Thoracic aorta (tissue), 2 donors: ENCODE measurements around the gene LRP10. TPM values are rescaled to one million over a fixed set of nuclear protein-coding genes. Genes with fewer than 3 reads are reported as not detected.
A peak's percentile ranks its signal among the peaks of the same experiment; 100 is the strongest.
"Not testable (repeated sequence)": the region's sequence is repeated elsewhere in the genome, so short reads cannot be mapped to it uniquely, and the experiment has no call there.

Experiments used
- ATAC-seq: fragments of 150-250 bp; one replicate; pipeline ENCODE4 v1.8.0; 2017; ENCODE audit warnings: low read depth; ENCODE audit not compliant: insufficient number of reproducible peaks, low FRiP score
- DNase-seq: peaks from one replicate; pipeline ENCODE4 v3.0.0-alpha.2; 2020; ENCODE audit warnings: low spot score
- H3K27ac ChIP-seq, 2 donors: fragments of 200-600 bp; sonication (generic); 1 replicate in 1 of 2; 2 replicates in 1 of 2; pipeline ENCODE4 v1.5.1; 2016; ENCODE audit warnings: mild to moderate bottlenecking in 2 of 2, moderate library complexity in 2 of 2
- H3K27me3 ChIP-seq: fragments of 200-600 bp; sonication (generic); replicated peaks from 2 replicates; pipeline ENCODE4 v1.6.0; 2016; ENCODE audit warnings: mild to moderate bottlenecking; ENCODE audit not compliant: insufficient read depth
- H3K36me3 ChIP-seq: fragments of 200-600 bp; sonication (generic); one replicate; pipeline ENCODE4 v1.5.1; 2016
- H3K4me1 ChIP-seq, 2 donors: fragments of 200-600 bp; sonication (generic); 1 replicate in 1 of 2; 2 replicates in 1 of 2; pipeline versions ENCODE4 v1.5.1 to v1.6.0; 2016; ENCODE audit warnings: low read depth in 2 of 2, mild to moderate bottlenecking in 1 of 2; ENCODE audit not compliant: control insufficient read depth in 1 of 2
- H3K4me3 ChIP-seq: fragments of 200-600 bp; sonication (generic); 2 replicates; pipeline ENCODE4 v1.5.1; 2016; ENCODE audit warnings: mild to moderate bottlenecking
- H3K9me3 ChIP-seq: fragments of 200-600 bp; sonication (generic); 2 replicates; pipeline ENCODE4 v1.5.1; 2016
- total RNA-seq, 2 donors: library from RNA; depleted of rRNA; stranded (reverse); fragments of >200 nt; gene quantifications; one replicate each; pipeline versions ENCODE4 v1.1.0 to v1.2.3, GENCODE V29; 2016
- TF ChIP-seq, protein P1 (sequence below): fragments of 200-600 bp; sonication (generic); IDR thresholded peaks from one replicate; pipeline ENCODE4 v1.5.1; 2019; ENCODE audit warnings: antibody characterized with exemption

The LRP10 gene, protein sequence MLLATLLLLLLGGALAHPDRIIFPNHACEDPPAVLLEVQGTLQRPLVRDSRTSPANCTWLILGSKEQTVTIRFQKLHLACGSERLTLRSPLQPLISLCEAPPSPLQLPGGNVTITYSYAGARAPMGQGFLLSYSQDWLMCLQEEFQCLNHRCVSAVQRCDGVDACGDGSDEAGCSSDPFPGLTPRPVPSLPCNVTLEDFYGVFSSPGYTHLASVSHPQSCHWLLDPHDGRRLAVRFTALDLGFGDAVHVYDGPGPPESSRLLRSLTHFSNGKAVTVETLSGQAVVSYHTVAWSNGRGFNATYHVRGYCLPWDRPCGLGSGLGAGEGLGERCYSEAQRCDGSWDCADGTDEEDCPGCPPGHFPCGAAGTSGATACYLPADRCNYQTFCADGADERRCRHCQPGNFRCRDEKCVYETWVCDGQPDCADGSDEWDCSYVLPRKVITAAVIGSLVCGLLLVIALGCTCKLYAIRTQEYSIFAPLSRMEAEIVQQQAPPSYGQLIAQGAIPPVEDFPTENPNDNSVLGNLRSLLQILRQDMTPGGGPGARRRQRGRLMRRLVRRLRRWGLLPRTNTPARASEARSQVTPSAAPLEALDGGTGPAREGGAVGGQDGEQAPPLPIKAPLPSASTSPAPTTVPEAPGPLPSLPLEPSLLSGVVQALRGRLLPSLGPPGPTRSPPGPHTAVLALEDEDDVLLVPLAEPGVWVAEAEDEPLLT
- 100 to 1,000 TPM; 158 to 209 TPM for total RNA-seq

DNA sequence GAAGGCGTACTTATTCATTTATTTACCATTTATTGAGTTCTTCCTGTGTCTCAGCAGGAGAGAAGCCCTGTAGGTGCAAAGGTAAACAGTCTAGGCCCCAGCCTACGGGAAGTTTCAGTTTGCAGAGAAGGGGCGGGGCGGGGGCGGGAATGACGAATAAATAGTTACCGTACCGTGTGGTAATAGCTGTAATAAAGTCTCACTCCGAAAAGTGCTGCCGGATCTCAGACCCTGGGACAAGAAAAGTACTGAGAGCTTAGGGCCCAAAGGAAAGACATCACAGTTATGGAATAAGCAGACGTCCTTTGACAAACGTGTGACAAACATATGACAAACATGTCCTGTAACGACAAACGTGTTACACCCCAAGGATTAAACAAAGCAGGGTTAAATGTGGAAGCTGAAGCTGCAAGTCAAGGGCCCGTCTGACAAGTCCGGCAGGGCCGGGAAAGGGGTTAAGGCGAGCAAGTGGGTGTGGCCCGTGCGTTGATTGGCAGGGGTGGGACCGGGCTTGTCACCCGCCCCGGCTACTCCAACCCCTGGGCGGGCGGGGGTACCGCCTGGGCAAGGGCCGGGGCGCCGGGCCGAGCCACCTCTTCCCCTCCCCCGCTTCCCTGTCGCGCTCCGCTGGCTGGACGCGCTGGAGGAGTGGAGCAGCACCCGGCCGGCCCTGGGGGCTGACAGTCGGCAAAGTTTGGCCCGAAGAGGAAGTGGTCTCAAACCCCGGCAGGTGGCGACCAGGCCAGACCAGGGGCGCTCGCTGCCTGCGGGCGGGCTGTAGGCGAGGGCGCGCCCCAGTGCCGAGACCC is at the start of gene LRP10:
TSS of gene LRP10 (plus strand) at position 517 of the 809 bp plus-strand sequence. CDS start 564 bp downstream, outside the sequence.
- H3K4me1 ChIP-seq: peaks cover 19 to 50% of the 10 kb centered on the region in 2 donors
- DNase-seq: peak; percentile 80
- peak; percentile 82 for ATAC-seq
- peak within 1 kb of the TSS; percentile 98 to 99 for H3K27ac ChIP-seq
- no peaks in the 10 kb centered on the region for H3K9me3 ChIP-seq
- peaks cover 30% of the 10 kb centered on the region for H3K36me3 ChIP-seq
- TF ChIP-seq, protein P1, sequence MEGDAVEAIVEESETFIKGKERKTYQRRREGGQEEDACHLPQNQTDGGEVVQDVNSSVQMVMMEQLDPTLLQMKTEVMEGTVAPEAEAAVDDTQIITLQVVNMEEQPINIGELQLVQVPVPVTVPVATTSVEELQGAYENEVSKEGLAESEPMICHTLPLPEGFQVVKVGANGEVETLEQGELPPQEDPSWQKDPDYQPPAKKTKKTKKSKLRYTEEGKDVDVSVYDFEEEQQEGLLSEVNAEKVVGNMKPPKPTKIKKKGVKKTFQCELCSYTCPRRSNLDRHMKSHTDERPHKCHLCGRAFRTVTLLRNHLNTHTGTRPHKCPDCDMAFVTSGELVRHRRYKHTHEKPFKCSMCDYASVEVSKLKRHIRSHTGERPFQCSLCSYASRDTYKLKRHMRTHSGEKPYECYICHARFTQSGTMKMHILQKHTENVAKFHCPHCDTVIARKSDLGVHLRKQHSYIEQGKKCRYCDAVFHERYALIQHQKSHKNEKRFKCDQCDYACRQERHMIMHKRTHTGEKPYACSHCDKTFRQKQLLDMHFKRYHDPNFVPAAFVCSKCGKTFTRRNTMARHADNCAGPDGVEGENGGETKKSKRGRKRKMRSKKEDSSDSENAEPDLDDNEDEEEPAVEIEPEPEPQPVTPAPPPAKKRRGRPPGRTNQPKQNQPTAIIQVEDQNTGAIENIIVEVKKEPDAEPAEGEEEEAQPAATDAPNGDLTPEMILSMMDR: no peak
- peak within 1 kb of the TSS; percentile 95 for H3K4me3 ChIP-seq
- no peaks in the 10 kb centered on the region for H3K27me3 ChIP-seq

DNA sequence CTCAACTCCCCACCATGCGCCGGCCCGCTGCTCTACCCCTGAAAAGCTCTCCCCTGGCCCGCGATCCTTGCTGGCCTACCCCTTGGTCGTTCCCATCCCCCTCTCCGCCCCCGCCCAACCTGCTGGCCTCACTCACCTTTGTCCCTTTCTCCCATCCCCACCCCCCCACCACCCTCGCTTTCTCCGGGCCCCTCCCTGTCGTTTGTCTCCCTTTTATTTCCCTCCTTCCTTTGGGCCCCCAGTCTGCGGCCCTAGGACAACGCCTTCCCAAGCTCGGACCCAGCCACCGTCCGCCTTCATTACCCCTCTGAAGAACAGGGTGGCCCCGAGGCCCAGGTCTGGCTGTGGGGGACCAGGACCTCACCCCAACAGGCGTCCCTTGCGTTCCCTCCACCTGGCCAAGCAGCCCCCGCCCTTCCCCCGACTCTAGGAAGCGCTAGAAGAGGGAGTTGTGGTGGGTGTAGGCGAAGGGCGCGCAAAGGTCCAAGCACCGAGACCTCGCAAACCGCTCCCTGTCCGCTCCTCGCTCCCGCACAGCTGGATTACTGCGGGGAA is 49.4 kb upstream of the LRP10 start:
- Histone ChIP-seq H3K4me3 (peak overlapping the region; percentile 72), H3K4me1 (peaks cover 11 to 47% of the 10 kb centered on the region in 2 donors)
- TF ChIP-seq, protein P1: no peak

DNA sequence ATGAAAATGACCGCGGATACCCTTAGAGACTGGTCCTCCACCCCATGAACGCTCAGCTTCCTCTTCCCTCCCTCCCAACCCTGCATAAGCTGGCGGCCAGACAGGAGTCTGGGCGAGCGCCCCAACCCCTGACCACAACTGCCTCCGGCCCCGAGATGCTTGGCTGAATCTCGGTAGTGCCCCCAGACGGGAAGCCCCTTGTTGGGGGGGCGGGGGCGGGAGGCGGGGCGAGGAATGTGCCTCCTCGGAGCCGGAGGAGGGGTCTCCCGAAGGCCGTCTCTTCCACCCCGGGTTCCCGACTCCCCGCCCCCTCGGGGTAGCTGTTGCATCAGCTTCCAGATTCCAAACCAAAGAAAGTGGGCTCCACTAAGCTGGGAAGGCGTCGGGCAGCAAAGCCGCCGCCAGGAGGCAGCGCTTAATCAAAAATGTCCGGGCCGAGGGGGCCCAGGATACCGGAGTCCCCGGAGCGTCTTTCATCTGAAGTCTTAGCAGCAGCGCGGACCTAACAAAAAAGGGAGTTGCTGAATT is 48.9 kb upstream of the LRP10 start:
- TF ChIP-seq, protein P1: peak; percentile 83
- DNase-seq (no peak), ATAC-seq (peak; percentile 38)
- Histone ChIP-seq H3K36me3 (no peaks in the 10 kb centered on the region), H3K27ac (peak overlapping the region; percentile 60 to 66), H3K9me3 (no peaks in the 10 kb centered on the region), H3K27me3 (no peaks in the 10 kb centered on the region), H3K4me3 (peak overlapping the region; percentile 72), H3K4me1 (peaks cover 11 to 45% of the 10 kb centered on the region in 2 donors)

More for the DNA sequence above, 49.4 kb upstream of the LRP10 start:
- ATAC-seq: no peak
- no peak for DNase-seq
- Histone ChIP-seq H3K36me3 (no peaks in the 10 kb centered on the region), H3K27me3 (no peaks in the 10 kb centered on the region), H3K27ac (peak overlapping the region; percentile 60 to 66), H3K9me3 (no peaks in the 10 kb centered on the region)

DNA sequence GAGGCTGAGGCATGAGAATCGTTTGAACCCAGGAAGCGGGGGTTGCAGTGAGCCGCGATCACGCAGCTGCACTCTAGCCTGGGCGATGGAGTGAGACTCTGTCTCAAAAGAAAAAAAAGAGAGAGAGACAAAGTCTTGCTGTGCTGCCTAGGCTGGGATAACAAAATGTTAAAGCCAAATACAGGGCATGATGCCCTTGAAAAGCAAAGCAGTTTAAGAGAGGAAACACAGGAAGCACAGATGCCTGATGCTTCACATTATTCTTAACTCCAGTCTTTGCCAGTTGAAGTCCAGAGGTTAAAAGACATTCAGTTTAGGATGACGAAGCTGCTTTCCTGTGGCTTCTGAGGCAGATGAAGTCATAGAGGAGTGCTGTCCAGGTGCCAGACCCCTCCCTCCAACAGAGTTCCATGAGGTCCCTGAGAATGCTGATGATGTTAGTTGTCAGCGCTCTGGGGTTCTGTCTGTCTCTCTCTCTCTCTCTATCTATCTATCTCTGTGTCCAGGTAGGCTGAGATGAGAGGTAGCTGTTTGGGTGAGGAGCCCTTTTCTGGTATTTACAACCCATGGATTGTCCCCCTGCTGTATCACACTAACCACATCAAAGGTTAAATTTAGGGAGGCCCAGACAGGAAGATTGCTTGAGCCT is 46.7 kb upstream of the LRP10 start:
- DNase-seq (no peak), ATAC-seq (no peak)
- Histone ChIP-seq H3K4me1 (peaks cover 3 to 27% of the 10 kb centered on the region in 2 donors), H3K27me3 (no peaks in the 10 kb centered on the region), H3K27ac (no peak overlapping the region), H3K36me3 (no peaks in the 10 kb centered on the region), H3K4me3 (no peak overlapping the region), H3K9me3 (no peaks in the 10 kb centered on the region)
- TF ChIP-seq, protein P1: no peak

DNA sequence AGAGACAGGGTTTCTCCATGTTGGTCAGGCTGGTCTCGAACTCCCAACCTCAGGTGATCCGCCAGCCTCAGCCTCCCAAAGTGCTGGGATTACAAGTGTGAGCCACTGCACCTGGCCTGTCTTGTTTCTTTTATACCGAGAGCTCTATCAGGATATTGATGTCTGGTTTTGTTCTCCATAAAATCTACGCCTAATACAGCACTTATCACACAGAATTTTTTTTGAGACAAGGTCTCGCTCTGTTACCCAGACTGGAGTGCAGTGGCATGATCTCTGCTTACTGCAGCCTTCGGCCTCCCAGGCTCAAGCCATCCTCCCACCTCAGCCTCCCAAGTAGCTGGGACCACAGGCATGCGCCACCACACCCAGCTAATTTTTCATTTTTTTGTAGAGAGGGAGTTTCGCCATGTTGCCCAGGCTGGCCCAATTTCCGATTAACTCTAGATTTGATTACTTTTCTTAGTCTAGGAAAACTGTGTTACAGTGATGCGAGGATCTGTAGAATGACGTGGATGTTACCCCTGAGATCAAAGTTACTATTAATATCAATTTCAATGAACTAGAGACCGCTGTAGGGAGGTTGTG is 42.4 kb upstream of the LRP10 start:
- H3K27ac ChIP-seq: peak overlapping the region; percentile 60 to 70
- peaks cover 10 to 19% of the 10 kb centered on the region in 2 donors for H3K4me1 ChIP-seq
- H3K27me3 ChIP-seq, H3K36me3 ChIP-seq, ATAC-seq, DNase-seq, H3K9me3 ChIP-seq: not testable (repeated sequence)
- peak overlapping the region; percentile 92 for H3K4me3 ChIP-seq
